Uterus (tissue), 4 donors: Measurements from ENCODE around the gene TMED4. TPM values are rescaled to one million over a fixed set of nuclear protein-coding genes. Genes with fewer than 3 reads are reported as not detected.

Source experiments
- DNase-seq, 2 donors: peaks; one replicate each; pipeline ENCODE4 v3.0.0-alpha.2; 2019 to 2020
- H3K27ac ChIP-seq, 2 donors: fragments of 200-600 bp; sonication (generic); 1 replicate in 1 of 2; 2 replicates in 1 of 2; pipeline ENCODE4 v1.5.1; 2016 to 2018
- H3K27me3 ChIP-seq, 2 donors: fragments of 200-600 bp; sonication (generic); one replicate each; pipeline ENCODE4 v1.5.1; 2018 to 2019; ENCODE audit warnings: control low read depth in 1 of 2
- H3K36me3 ChIP-seq, 2 donors: fragments of 200-600 bp; sonication (generic); one replicate each; pipeline ENCODE4 v1.5.1; 2019; ENCODE audit warnings: control low read depth in 1 of 2
- H3K4me1 ChIP-seq, 2 donors: fragments of 200-600 bp; sonication (generic); one replicate each; pipeline ENCODE4 v1.5.1; 2018 to 2019; ENCODE audit warnings: control low read depth in 1 of 2
- H3K4me3 ChIP-seq, 2 donors: fragments of 200-600 bp; sonication (generic); 1 replicate in 1 of 2; 2 replicates in 1 of 2; pipeline ENCODE4 v1.5.1; 2018 to 2019; ENCODE audit warnings: mild to moderate bottlenecking in 1 of 2
- H3K9me3 ChIP-seq, 2 donors: fragments of 200-600 bp; sonication (generic); one replicate each; pipeline ENCODE4 v1.5.1; 2019; ENCODE audit warnings: control low read depth in 1 of 2
- POLR2A ChIP-seq, 2 donors: fragments of 450-650 bp; IDR thresholded peaks; one replicate each; pipeline ENCODE4 v1.6.1; 2016; ENCODE audit warnings: antibody characterized with exemption in 2 of 2, mild to moderate bottlenecking in 1 of 2, moderate library complexity in 1 of 2
- intact Hi-C: fragments of 100-400 bp; cut with DNase I; formaldehyde crosslinking; loops from one replicate; pipeline ENCODE4 v1.15.1; 2023; ENCODE audit warnings: low total_unique reads
- total RNA-seq, 4 donors: library from RNA; depleted of rRNA in 3 of 4; stranded (reverse); fragments of >200 nt in 3 of 4; gene quantifications; one replicate each; pipeline versions ENCODE4 v1.1.0 to v1.2.4, GENCODE V29; 2014 to 2023
- TF ChIP-seq, protein P1 (sequence below), 4 experiments: fragments of 200-600 bp in 2 of 4; fragments of 450-650 bp in 2 of 4; sonication (generic) in 2 of 4; IDR thresholded peaks; one replicate each; pipeline ENCODE4 v1.5.1; 2016 to 2019; ENCODE audit warnings: antibody characterized with exemption in 4 of 4, mild to moderate bottlenecking in 2 of 4, moderate library complexity in 1 of 4
- donor health status: DM: yes; HTN: yes; CAD: no.

Gene TMED4
- total RNA-seq, 4 donors from 2014 or later, result 37.9 to 403 (median 85.8) TPM

DNA sequence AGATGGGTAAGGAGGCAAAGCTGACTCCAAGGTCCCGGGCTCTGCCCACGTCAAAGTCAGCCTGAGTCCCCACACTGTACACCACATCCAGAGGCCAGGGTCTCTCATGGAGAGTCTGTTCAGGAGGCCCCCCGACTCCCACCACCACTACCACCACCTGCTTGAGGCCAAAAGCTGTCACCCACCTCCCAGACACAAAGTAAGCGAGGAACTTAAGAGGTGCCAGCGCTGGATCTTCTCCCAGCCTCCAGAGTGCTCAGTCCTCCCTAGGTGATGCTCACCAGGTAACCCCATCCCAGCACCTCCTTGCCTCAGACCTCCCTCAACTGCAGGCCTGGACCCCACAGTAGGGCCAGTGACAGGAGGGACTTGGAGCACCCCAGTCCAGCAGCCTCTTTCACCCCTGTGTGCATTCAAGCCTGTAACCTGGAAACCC lies 41.4 kb downstream of the TMED4 start:
- no peak for DNase-seq
- Histone ChIP-seq H3K27me3 (no peaks in the 10 kb centered on the region), H3K4me1 (no peaks in the 10 kb centered on the region), H3K27ac (no peak overlapping the region), H3K36me3 (no peaks in the 10 kb centered on the region), H3K4me3 (no peak overlapping the region), H3K9me3 (no peaks in the 10 kb centered on the region)
- intact Hi-C loops, result no loop called here
- TF ChIP-seq POLR2A (IDR thresholded peaks at IDR 0.05), result no peak
- TF ChIP-seq, protein P1, sequence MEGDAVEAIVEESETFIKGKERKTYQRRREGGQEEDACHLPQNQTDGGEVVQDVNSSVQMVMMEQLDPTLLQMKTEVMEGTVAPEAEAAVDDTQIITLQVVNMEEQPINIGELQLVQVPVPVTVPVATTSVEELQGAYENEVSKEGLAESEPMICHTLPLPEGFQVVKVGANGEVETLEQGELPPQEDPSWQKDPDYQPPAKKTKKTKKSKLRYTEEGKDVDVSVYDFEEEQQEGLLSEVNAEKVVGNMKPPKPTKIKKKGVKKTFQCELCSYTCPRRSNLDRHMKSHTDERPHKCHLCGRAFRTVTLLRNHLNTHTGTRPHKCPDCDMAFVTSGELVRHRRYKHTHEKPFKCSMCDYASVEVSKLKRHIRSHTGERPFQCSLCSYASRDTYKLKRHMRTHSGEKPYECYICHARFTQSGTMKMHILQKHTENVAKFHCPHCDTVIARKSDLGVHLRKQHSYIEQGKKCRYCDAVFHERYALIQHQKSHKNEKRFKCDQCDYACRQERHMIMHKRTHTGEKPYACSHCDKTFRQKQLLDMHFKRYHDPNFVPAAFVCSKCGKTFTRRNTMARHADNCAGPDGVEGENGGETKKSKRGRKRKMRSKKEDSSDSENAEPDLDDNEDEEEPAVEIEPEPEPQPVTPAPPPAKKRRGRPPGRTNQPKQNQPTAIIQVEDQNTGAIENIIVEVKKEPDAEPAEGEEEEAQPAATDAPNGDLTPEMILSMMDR (IDR thresholded peaks at IDR 0.05), result no peak

DNA sequence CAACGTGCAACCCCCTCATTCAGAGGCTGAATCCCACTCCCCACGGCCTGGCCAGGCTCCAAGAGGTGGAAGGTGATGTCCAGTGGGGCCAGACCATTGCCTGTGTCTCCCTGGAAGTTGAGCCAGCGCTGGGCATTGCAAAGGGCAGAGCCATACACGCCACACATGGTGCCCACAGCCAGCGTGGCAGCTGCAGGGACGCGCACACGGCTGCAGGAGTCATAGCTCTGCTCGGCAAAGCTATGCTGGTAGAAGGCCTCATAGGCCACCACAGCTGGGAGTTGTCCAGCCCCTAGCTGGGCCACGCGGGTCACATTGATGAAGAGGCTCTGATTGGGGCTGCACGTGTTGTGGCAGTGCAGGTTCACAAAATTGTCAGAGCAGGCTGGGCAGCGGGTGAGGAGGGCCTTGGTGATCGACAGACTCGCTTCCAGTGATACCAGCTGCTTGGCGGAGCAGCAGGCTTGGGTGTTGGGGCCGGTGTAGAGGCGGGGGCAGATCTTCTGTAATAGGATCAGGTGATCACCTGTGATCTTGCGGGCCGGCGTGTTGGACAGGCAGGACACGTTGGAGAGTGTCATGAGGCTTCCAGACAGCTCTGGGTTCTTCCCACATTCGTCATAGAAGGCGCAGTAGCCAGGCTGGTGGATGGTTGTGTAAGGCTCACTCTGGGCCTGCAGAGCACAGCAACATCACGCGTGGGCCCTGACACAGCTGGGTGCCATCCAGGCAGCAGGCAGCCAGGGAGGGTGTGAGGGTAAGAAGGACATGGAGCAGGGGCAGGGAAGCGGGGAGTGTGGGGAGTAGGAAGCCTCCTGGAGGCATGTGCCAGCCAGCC lies 42.1 kb downstream of the TMED4 start:
- Histone ChIP-seq H3K9me3 (no peaks in the 10 kb centered on the region), H3K4me3 (no peak overlapping the region), H3K27ac (no peak overlapping the region), H3K27me3 (no peaks in the 10 kb centered on the region), H3K4me1 (no peaks in the 10 kb centered on the region), H3K36me3 (no peaks in the 10 kb centered on the region)
- DNase-seq, result no peak
- no peak for TF ChIP-seq POLR2A (IDR thresholded peaks at IDR 0.05)
- TF ChIP-seq, protein P1 (IDR thresholded peaks at IDR 0.05), result no peak
- intact Hi-C loops, result no loop called here

DNA sequence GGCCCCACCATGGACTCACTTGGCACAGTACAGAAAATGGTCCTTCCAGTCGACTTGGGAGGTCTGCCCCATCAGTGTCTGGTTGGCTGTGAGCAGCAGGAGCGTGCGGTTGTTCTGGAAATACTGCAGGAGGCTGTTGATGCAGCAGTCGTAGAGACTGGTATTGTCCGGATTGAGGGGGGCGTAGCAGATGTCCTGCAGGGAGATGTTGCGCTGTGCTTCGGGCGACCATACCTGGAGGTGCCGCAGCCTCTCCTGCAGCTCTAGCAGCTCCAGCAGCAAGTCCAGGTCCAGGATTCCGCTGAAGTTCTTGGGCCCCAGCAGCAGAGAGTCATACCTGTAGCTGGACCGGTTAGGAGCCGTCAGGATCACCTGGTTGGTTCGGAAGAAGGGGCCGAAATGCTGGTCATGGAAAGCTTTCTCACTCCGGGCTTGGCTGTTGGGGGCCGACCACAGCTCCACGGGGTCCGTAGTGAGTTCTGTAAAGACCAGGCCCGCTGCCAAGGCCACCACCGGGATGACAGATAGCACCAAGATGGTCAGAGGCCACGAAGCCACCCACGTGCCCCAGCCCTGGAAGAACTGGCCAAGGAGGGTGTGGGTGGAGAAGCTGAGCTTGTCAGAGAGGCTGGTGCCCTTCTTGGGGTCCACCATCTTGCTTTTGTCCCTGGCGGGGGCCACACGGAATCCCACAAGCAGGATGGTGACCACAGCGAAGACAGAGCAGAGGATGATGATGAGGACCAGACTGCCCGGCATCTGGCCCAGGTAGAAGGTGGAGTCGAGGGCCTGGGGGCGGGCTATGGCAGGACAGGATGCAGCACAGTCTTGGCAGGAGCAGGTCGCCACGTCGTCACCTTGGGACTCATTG lies 43.0 kb downstream of the TMED4 start:
- no peak overlapping the region for H3K4me3 ChIP-seq
- no peaks in the 10 kb centered on the region for H3K27me3 ChIP-seq
- no peaks in the 10 kb centered on the region for H3K4me1 ChIP-seq
- no peaks in the 10 kb centered on the region for H3K9me3 ChIP-seq
- TF ChIP-seq, protein P1 (IDR thresholded peaks at IDR 0.05), result no peak
- TF ChIP-seq POLR2A (IDR thresholded peaks at IDR 0.05), result no peak
- intact Hi-C loops, result no loop called here
- no peaks in the 10 kb centered on the region for H3K36me3 ChIP-seq
- no peak for DNase-seq
- H3K27ac ChIP-seq, result no peak overlapping the region

DNA sequence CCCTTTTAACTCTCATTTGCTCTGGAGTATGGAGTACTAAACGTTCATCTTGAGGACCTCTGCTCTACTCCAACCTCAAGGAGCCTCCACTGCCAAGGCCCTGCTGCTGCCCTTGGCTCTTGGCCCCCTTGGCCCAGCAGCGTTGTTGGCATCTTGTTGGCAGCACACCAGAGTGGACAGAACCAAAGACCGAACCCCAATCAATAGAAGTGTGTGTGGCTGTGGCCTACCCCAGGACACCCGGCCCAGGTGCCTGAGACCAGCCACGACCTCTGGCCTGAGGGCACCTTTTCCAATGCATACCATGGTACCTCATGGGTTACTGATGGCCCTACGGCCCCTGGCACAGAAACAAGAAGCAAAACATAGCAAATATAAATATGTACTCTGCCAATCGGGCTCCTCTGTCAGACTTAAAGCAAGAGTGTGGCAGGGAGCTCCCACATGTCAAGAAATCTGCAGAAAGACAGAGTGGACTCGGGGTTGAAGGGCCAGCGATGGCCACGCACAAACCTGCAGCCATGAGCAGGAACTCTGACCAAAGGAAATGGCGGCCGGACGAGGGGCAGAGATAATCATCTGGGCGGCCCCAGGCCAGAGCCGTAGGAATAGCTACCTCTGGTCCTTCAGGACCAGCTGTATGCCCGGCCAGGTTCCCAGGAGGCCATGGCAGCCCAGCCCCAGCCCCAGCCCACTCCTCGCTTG lies 43.8 kb downstream of the TMED4 start:
- no peaks in the 10 kb centered on the region for H3K27me3 ChIP-seq
- H3K4me1 ChIP-seq, result no peaks in the 10 kb centered on the region
- no peak overlapping the region for H3K4me3 ChIP-seq
- H3K36me3 ChIP-seq, result no peaks in the 10 kb centered on the region
- no peak overlapping the region for H3K27ac ChIP-seq
- TF ChIP-seq, protein P1 (IDR thresholded peaks at IDR 0.05), result no peak
- TF ChIP-seq POLR2A (IDR thresholded peaks at IDR 0.05), result no peak
- no peaks in the 10 kb centered on the region for H3K9me3 ChIP-seq
- intact Hi-C loops, result no loop called here
- no peak for DNase-seq
